Measurements from ENCODE around the gene SDK1. TPM values are rescaled to one million over a fixed set of nuclear protein-coding genes. Genes with fewer than 3 reads are reported as not detected.

Gene SDK1
- total RNA-seq, 2 experiments from 2014 or later = 0.19 to 0.36 TPM

GRCh38 chr7:4166807-4167206 lies 865.8 kb downstream of the SDK1 start:
- TF ChIP-seq CTCF (conservative IDR thresholded peaks at IDR 0.05; ENCODE audit: low read length) = no peak
- intact Hi-C loops (cut with micrococcal nuclease; ENCODE audit: unreplicated experiment) = no loop called here
- POLR2A ChIA-PET = no interaction called here

GRCh38 chr7:4167385-4167910 lies 866.4 kb downstream of the SDK1 start:
- ChIA-PET POLR2A (interaction anchor here (0.6 kb wide), 1 partner anchor 143 kb away, joined by 3 read pairs; no protein-coding TSS in a partner anchor), CTCF (ENCODE audit: unreplicated experiment) (no interaction called here)
- no peak for DNase-seq (ENCODE audit: low spot score)
- H3K36me3 ChIP-seq (ENCODE audit: insufficient read depth, low read length) = no peaks in the 10 kb centered on the region
- H2AFZ ChIP-seq (ENCODE audit: low read length) = no peak overlapping the region
- no peaks in the 10 kb centered on the region for H3K9me3 ChIP-seq (ENCODE audit: low read length)
- H3K4me2 ChIP-seq (ENCODE audit: low read length) = no peak overlapping the region
- no peak overlapping the region for H3K4me3 ChIP-seq (ENCODE audit: low read depth, low read length, poor library complexity, severe bottlenecking)
- H3K27ac ChIP-seq (ENCODE audit: low read depth, low read length, poor library complexity, severe bottlenecking) = no peak overlapping the region
- no peaks in the 10 kb centered on the region for H3K79me2 ChIP-seq (ENCODE audit: insufficient read depth, low read depth, low read length)
- H4K20me1 ChIP-seq (ENCODE audit: insufficient read depth, low read length) = no peaks in the 10 kb centered on the region
- no peaks in the 10 kb centered on the region for H3K4me1 ChIP-seq (ENCODE audit: insufficient read depth, low read length, poor library complexity, severe bottlenecking)
- TF ChIP-seq EZH2phosphoT487 (IDR thresholded peaks at IDR 0.05; ENCODE audit: borderline replicate concordance, low read depth, low read length) = no peak
- no peak for TF ChIP-seq CTCF (conservative IDR thresholded peaks at IDR 0.05; ENCODE audit: low read length)
- H3K9me2 ChIP-seq (ENCODE audit: insufficient read depth, low read length) = no peaks in the 10 kb centered on the region
- no TSS peak for BruUV-seq (replicated peaks)
- intact Hi-C loops (cut with micrococcal nuclease; ENCODE audit: unreplicated experiment) = no loop called here

More at GRCh38 chr7:4166807-4167206, 865.8 kb downstream of the SDK1 start:
- CTCF ChIA-PET (ENCODE audit: unreplicated experiment) = no interaction called here
- no peak for DNase-seq (ENCODE audit: low spot score)
- no peaks in the 10 kb centered on the region for H3K9me2 ChIP-seq (ENCODE audit: insufficient read depth, low read length)
- H2AFZ ChIP-seq (ENCODE audit: low read length) = no peak overlapping the region
- H3K79me2 ChIP-seq (ENCODE audit: insufficient read depth, low read depth, low read length) = no peaks in the 10 kb centered on the region
- H3K4me3 ChIP-seq (ENCODE audit: low read depth, low read length, poor library complexity, severe bottlenecking) = no peak overlapping the region
- no TSS peak for BruUV-seq (replicated peaks)
- H3K36me3 ChIP-seq (ENCODE audit: insufficient read depth, low read length) = no peaks in the 10 kb centered on the region
- H3K4me2 ChIP-seq (ENCODE audit: low read length) = no peak overlapping the region
- H4K20me1 ChIP-seq (ENCODE audit: insufficient read depth, low read length) = no peaks in the 10 kb centered on the region
- H3K9me3 ChIP-seq (ENCODE audit: low read length) = no peaks in the 10 kb centered on the region
- H3K4me1 ChIP-seq (ENCODE audit: insufficient read depth, low read length, poor library complexity, severe bottlenecking) = no peaks in the 10 kb centered on the region
- H3K27ac ChIP-seq (ENCODE audit: low read depth, low read length, poor library complexity, severe bottlenecking) = no peak overlapping the region

GRCh38 chr7:4168041-4168440 lies 867.0 kb downstream of the SDK1 start:
- Histone ChIP-seq H3K9me2 (ENCODE audit: insufficient read depth, low read length) (no peaks in the 10 kb centered on the region), H3K9me3 (ENCODE audit: low read length) (no peaks in the 10 kb centered on the region), H3K36me3 (ENCODE audit: insufficient read depth, low read length) (no peaks in the 10 kb centered on the region), H2AFZ (ENCODE audit: low read length) (no peak overlapping the region), H3K4me2 (ENCODE audit: low read length) (no peak overlapping the region), H3K79me2 (ENCODE audit: insufficient read depth, low read depth, low read length) (no peaks in the 10 kb centered on the region), H3K4me3 (ENCODE audit: low read depth, low read length, poor library complexity, severe bottlenecking) (no peak overlapping the region), H3K4me1 (ENCODE audit: insufficient read depth, low read length, poor library complexity, severe bottlenecking) (no peaks in the 10 kb centered on the region), H4K20me1 (ENCODE audit: insufficient read depth, low read length) (no peaks in the 10 kb centered on the region), H3K27ac (ENCODE audit: low read depth, low read length, poor library complexity, severe bottlenecking) (no peak overlapping the region)
- TF ChIP-seq CTCF (conservative IDR thresholded peaks at IDR 0.05; ENCODE audit: low read length) = no peak
- no peak for TF ChIP-seq EZH2phosphoT487 (IDR thresholded peaks at IDR 0.05; ENCODE audit: borderline replicate concordance, low read depth, low read length)
- ChIA-PET CTCF (ENCODE audit: unreplicated experiment) (no interaction called here), POLR2A (interaction anchor here (0.6 kb wide), 1 partner anchor 144 kb away, joined by 3 read pairs; no protein-coding TSS in a partner anchor)
- no TSS peak for BruUV-seq (replicated peaks)
- intact Hi-C loops (cut with micrococcal nuclease; ENCODE audit: unreplicated experiment) = no loop called here
- no peak for DNase-seq (ENCODE audit: low spot score)

Measured in OCI-LY7 (cell line).